Neural cell (in vitro differentiated cells): ENCODE results near the gene NPM3.

Experiments
- CTCF ChIP-seq: fragments of 450-650 bp; IDR thresholded peaks from 2 replicates; pipeline ENCODE4 v1.5.1; 2014; ENCODE audit warnings: antibody characterized with exemption, mild to moderate bottlenecking, moderate library complexity; ENCODE audit not compliant: poor library complexity, severe bottlenecking
- EZH2 ChIP-seq: fragments of 200-600, 300-800 bp; shearing (Covaris generic), sonication (generic); IDR thresholded peaks from 2 replicates; pipeline ENCODE4 v1.6.1; 2014; ENCODE audit warnings: antibody characterized with exemption, low read length, borderline replicate concordance, mild to moderate bottlenecking; ENCODE audit not compliant: insufficient read depth, poor library complexity, severe bottlenecking

DNA sequence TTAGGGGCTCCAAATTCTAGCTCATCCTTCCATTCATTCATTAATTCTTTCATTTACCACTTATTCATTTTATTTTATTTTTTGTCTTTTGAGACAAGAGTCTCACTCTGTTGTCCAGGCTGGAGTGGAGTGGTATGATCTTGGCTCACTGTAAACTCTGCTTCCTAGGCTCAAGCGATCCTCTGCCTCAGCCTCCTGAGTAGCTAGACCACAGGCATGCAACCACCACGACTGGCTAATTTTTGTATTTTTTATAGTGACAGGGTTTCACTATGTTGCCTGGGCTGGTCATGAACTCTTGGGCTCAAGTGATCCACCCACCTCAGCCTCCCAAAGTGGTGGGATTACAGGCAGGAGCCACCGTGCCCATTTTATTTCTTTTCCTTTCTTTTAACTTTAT lies 39.0 kb downstream of the NPM3 start:
- TF ChIP-seq CTCF = no peak
- no peak for TF ChIP-seq EZH2
